GM19397 (cell line): ENCODE data around the gene TGFBRAP1.

Experiments
- ATAC-seq: cut with Tn5 transposase; IDR thresholded peaks from one replicate; pipeline ENCODE4 v1.9.1; 2021; ENCODE audit warnings: mild to moderate bottlenecking, moderate library complexity; ENCODE audit not compliant: unreplicated experiment

The TGFBRAP1 gene

GRCh38 chr2:105321875-105322646, 7.5 kb downstream of the TGFBRAP1 start:
- ATAC-seq: no peak

- ATAC-seq: no peak
These were observed 8.8 kb downstream of the TGFBRAP1 start for GRCh38 chr2:105320651-105321215.

- no peak for ATAC-seq
These were observed 11.6 kb downstream of the TGFBRAP1 start for GRCh38 chr2:105317937-105318336.

GRCh38 chr2:105315314-105315713, 14.2 kb downstream of the TGFBRAP1 start:
- no peak for ATAC-seq

GRCh38 chr2:105313877-105314276, 15.7 kb downstream of the TGFBRAP1 start:
- ATAC-seq: no peak

GRCh38 chr2:105309147-105309545, 20.4 kb downstream of the TGFBRAP1 start:
- ATAC-seq: no peak

GRCh38 chr2:105308382-105309146, 21.0 kb downstream of the TGFBRAP1 start:
- no peak for ATAC-seq

GRCh38 chr2:105307962-105308361, 21.6 kb downstream of the TGFBRAP1 start:
- no peak for ATAC-seq

GRCh38 chr2:105307550-105307949, 22.0 kb downstream of the TGFBRAP1 start:
- no peak for ATAC-seq

GRCh38 chr2:105307146-105307545, 22.4 kb downstream of the TGFBRAP1 start:
- ATAC-seq: no peak

GRCh38 chr2:105301646-105302045, 27.9 kb downstream of the TGFBRAP1 start:
- no peak for ATAC-seq

- ATAC-seq: no peak
These were observed 30.2 kb downstream of the TGFBRAP1 start for GRCh38 chr2:105299290-105299689.

- no peak for ATAC-seq
These were observed 31.5 kb downstream of the TGFBRAP1 start for GRCh38 chr2:105298017-105298416.

- ATAC-seq: no peak
These were observed 32.3 kb downstream of the TGFBRAP1 start for GRCh38 chr2:105297216-105297615.

- no peak for ATAC-seq
These were observed 33.4 kb downstream of the TGFBRAP1 start for GRCh38 chr2:105296017-105296611.

GRCh38 chr2:105294844-105295481, 34.6 kb downstream of the TGFBRAP1 start:
- no peak for ATAC-seq

GRCh38 chr2:105294046-105294445, 35.5 kb downstream of the TGFBRAP1 start:
- no peak for ATAC-seq

GRCh38 chr2:105291981-105292380, 37.6 kb downstream of the TGFBRAP1 start:
- ATAC-seq: no peak

GRCh38 chr2:105290981-105291660, 38.4 kb downstream of the TGFBRAP1 start:
- ATAC-seq: no peak

- ATAC-seq: no peak
These were observed 41.4 kb downstream of the TGFBRAP1 start for GRCh38 chr2:105288133-105288532.
